Measurements from ENCODE around the gene SNX2. TPM values are rescaled to one million over a fixed set of nuclear protein-coding genes. Genes with fewer than 3 reads are reported as not detected.

The SNX2 gene
- total RNA-seq, 2 donors from 2014 or later, result 50.6 to 63.7 TPM

Other genes with a start within 250 kb of the SNX2 start
- gene SNX24, start 70.5 kb downstream of the SNX2 start, total RNA-seq, result 10 to 100 TPM in 1 of 2 donors, 1 to 10 TPM in 1; 9.8 to 13.3 TPM